Cardiac muscle cell (in vitro differentiated cells and primary cell): Measurements from ENCODE around the gene DOCK10. TPM values are rescaled to one million over a fixed set of nuclear protein-coding genes. Genes with fewer than 3 reads are reported as not detected.

Source experiments
- DNase-seq, 2 donors: peaks; one replicate each; pipeline versions ENCODE4 v3.0.0 to v3.0.0-alpha.2; 2010 to 2017; ENCODE audit warnings: low read depth in 1 of 2, low spot score in 1 of 2
- H3K27ac ChIP-seq: fragments of 200-600 bp; sonication (generic); 2 replicates; pipeline ENCODE4 v1.5.1; 2016
- H3K27me3 ChIP-seq: fragments of 200-600 bp; sonication (generic); 2 replicates; pipeline ENCODE4 v1.6.0; 2016; ENCODE audit warnings: control low read depth
- H3K36me3 ChIP-seq: fragments of 200-600 bp; sonication (generic); 2 replicates; pipeline ENCODE4 v1.5.1; 2016; ENCODE audit warnings: control low read depth
- H3K4me1 ChIP-seq: fragments of 200-600 bp; sonication (generic); 2 replicates; pipeline ENCODE4 v1.8.1; 2017; ENCODE audit warnings: low read depth, mild to moderate bottlenecking, mixed run types
- H3K4me3 ChIP-seq: fragments of 200-600 bp; sonication (generic); 2 replicates; pipeline ENCODE4 v1.5.1; 2016; ENCODE audit warnings: mild to moderate bottlenecking
- H3K9me3 ChIP-seq: fragments of 200-600 bp; sonication (generic); 2 replicates; pipeline ENCODE4 v1.5.1; 2017; ENCODE audit warnings: low read depth, mild to moderate bottlenecking, control low read depth
- polyA plus RNA-seq: library from polyadenylated mRNA; unstranded; fragments of >200 nt; fragmentation: Nextera tagmentation; extraction: Ambion mirVana; gene quantifications from 2 replicates; pipeline ENCODE4 v1.2.1, GENCODE V29; 2016
- total RNA-seq: library from RNA; depleted of rRNA; stranded (reverse); fragments of >200 nt; gene quantifications from 2 replicates; pipeline ENCODE4 v1.2.3, GENCODE V29; 2016
- TF ChIP-seq, protein P1 (sequence below): IDR thresholded peaks from 2 replicates; pipeline ENCODE4 v1.5.1; 2012; ENCODE audit warnings: low read depth, mild to moderate bottlenecking, low read length

Gene DOCK10
- total and polyA plus RNA-seq, 2 experiments from 2014 or later, result not detected

GRCh38 chr2:225020168-225020849 is 22.0 kb downstream of the DOCK10 start:
- Histone ChIP-seq H3K4me3 (no peak overlapping the region), H3K4me1 (no peaks in the 10 kb centered on the region), H3K9me3 (no peaks in the 10 kb centered on the region), H3K27me3 (no peaks in the 10 kb centered on the region), H3K27ac (no peak overlapping the region), H3K36me3 (no peaks in the 10 kb centered on the region)
- TF ChIP-seq, protein P1, sequence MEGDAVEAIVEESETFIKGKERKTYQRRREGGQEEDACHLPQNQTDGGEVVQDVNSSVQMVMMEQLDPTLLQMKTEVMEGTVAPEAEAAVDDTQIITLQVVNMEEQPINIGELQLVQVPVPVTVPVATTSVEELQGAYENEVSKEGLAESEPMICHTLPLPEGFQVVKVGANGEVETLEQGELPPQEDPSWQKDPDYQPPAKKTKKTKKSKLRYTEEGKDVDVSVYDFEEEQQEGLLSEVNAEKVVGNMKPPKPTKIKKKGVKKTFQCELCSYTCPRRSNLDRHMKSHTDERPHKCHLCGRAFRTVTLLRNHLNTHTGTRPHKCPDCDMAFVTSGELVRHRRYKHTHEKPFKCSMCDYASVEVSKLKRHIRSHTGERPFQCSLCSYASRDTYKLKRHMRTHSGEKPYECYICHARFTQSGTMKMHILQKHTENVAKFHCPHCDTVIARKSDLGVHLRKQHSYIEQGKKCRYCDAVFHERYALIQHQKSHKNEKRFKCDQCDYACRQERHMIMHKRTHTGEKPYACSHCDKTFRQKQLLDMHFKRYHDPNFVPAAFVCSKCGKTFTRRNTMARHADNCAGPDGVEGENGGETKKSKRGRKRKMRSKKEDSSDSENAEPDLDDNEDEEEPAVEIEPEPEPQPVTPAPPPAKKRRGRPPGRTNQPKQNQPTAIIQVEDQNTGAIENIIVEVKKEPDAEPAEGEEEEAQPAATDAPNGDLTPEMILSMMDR, result no peak
- DNase-seq, result no peak

GRCh38 chr2:225019105-225019504 is 23.2 kb downstream of the DOCK10 start:
- Histone ChIP-seq H3K36me3 (no peaks in the 10 kb centered on the region), H3K27ac (no peak overlapping the region), H3K9me3 (no peaks in the 10 kb centered on the region), H3K4me1 (no peaks in the 10 kb centered on the region), H3K4me3 (no peak overlapping the region), H3K27me3 (no peaks in the 10 kb centered on the region)
- TF ChIP-seq, protein P1, result no peak
- DNase-seq, result no peak

DNA sequence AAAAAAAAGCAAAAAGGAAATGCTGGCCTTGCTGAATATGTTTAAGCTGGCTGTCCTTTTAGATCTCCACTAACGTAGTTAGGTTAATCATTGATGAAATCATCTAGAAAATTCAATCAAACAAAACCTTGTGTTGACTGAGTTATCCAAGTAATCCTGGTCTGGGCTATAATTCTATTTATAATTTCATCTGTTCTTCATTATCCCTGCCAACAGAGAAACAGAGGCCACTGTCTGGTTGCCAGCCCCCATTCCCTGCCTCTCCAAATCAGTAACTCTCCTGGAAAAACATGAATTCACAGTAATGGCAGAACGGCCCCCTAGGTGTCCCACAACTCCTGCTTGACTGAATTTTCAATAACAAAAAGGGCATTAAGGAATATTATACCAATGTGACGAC is 24.6 kb downstream of the DOCK10 start:
- no peak overlapping the region for H3K4me3 ChIP-seq
- H3K27ac ChIP-seq, result no peak overlapping the region
- H3K27me3 ChIP-seq, result no peaks in the 10 kb centered on the region
- TF ChIP-seq, protein P1, result no peak
- DNase-seq, result no peak
- H3K36me3 ChIP-seq, result no peaks in the 10 kb centered on the region
- peaks cover 8% of the 10 kb centered on the region for H3K4me1 ChIP-seq
- no peaks in the 10 kb centered on the region for H3K9me3 ChIP-seq

GRCh38 chr2:225017098-225017685 is 25.1 kb downstream of the DOCK10 start:
- Histone ChIP-seq H3K27me3 (no peaks in the 10 kb centered on the region), H3K9me3 (no peaks in the 10 kb centered on the region), H3K36me3 (no peaks in the 10 kb centered on the region), H3K27ac (no peak overlapping the region), H3K4me1 (peaks cover 8% of the 10 kb centered on the region), H3K4me3 (no peak overlapping the region)
- TF ChIP-seq, protein P1, result no peak
- DNase-seq, result no peak

DNA sequence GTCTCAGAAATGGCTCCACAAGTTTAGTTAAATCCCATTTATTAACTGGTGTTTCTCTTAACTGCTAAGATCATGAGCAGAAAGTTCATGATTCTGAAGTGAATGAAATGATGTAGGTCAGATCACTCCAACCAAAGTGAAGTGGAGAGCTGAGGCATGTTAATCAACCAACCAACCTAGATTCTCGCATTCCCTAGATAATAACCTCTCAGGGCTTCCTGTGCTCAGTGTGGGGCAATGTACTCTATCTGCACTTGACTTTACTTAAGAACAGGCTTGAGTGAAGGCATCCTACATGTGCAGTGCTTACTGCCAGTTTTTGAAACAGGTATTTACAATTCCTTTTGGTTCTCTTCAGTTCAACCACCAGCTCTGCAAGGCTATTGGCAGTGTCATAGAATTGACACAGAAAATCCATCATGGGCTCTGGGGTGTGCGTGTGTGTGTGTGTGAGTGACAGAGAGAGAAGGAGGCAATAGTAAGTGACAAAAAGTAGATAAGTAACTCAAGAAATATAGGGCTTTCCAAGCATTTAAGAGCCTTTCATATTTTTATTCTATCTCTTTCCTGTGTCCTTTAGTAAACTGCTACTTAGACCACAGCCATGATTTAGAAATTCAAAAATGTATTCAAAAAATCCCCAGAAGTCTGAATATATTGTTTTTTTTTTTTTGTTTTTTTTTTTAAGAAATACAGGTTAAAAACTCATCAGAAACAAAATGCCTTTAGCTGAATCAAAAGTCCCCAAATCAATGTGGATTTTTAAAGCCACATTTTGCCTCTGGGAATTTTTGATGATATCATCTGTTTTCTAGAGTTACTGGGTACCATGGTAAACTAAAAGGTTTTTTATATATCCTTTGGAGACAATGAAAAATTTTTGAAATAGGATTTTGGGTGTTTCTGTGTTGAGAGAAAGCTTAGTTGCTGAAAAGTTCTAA is 28.6 kb downstream of the DOCK10 start:
- TF ChIP-seq, protein P1, result no peak

More for the DNA sequence above, 28.6 kb downstream of the DOCK10 start:
- H3K4me1 ChIP-seq, result peaks cover 8% of the 10 kb centered on the region
- H3K36me3 ChIP-seq, result no peaks in the 10 kb centered on the region
- no peaks in the 10 kb centered on the region for H3K9me3 ChIP-seq
- no peak overlapping the region for H3K4me3 ChIP-seq
- peak; percentile 62 to 76 for DNase-seq
- H3K27ac ChIP-seq, result no peak overlapping the region
- H3K27me3 ChIP-seq, result no peaks in the 10 kb centered on the region
